HepG2 (cell line): Measurements from ENCODE around the gene CYP2W1. TPM values are rescaled to one million over a fixed set of nuclear protein-coding genes. Genes with fewer than 3 reads are reported as not detected.
A peak's percentile ranks its signal among the peaks of the same experiment; 100 is the strongest.

ENCODE experiments used
- ATAC-seq: fragments of 200-7000 bp; cut with Tn5 transposase; 3 replicates; pipeline ENCODE4 v1.9.1; 2020; ENCODE audit warnings: mild to moderate bottlenecking, moderate library complexity
- BruUV-seq: library from RNA; stranded (reverse); fragments of 400-500 nt; replicated peaks from 2 replicates; lab custom pipeline; 2021; lab: Mats Ljungman, UMichigan
- CTCF ChIA-PET: fragments of 300-600 bp; formaldehyde crosslinking; extraction: SDS; loops from one replicate; lab custom pipeline; 2021; ENCODE audit warnings: low total read pairs, inconsistent platforms, low intra/inter-chr PET ratio; lab: Yijun Ruan, JAX
- POLR2A ChIA-PET: fragments of 350-600 bp; sonication (Branson Sonifier 250); formaldehyde crosslinking; loops from one replicate; lab custom pipeline; 2020; ENCODE audit warnings: antibody characterized with exemption, inconsistent platforms; lab: Yijun Ruan, JAX
- DNase-seq: peaks from one replicate; pipeline ENCODE4 v3.0.0-alpha.2; 2015; ENCODE audit warnings: low spot score
- FAIRE-seq: peaks from 3 replicates; lab custom pipeline; 2011; peaks lifted over from hg19 to GRCh38; lab: Jason Lieb, UNC
- H2AFZ ChIP-seq: one replicate; pipeline ENCODE4 v1.6.1; 2011; ENCODE audit warnings: low read length, inconsistent platforms
- H3K27ac ChIP-seq: fragments of 300-600 bp; 3 replicates; pipeline ENCODE4 v1.8.0; 2011; ENCODE audit warnings: mixed run types, mild to moderate bottlenecking, mixed read lengths, low read length, inconsistent platforms; ENCODE audit not compliant: insufficient read depth; ENCODE audit errors: extremely low read length
- H3K27me3 ChIP-seq, 2 experiments: fragments of 200-600 bp in 1 of 2; 2 replicates in 1 of 2; 3 replicates in 1 of 2; pipeline versions ENCODE4 v1.6.0 to v1.8.0; 2011; ENCODE audit warnings: low read length in 2 of 2, mild to moderate bottlenecking in 2 of 2, moderate library complexity in 2 of 2, inconsistent platforms in 1 of 2; ENCODE audit not compliant: insufficient read depth in 2 of 2, control insufficient read depth in 1 of 2
- H3K36me3 ChIP-seq, 2 experiments: fragments of 200-600 bp in 1 of 2; replicated peaks in 1 of 2; 2 replicates in 1 of 2; 3 replicates in 1 of 2; pipeline versions ENCODE4 v1.5.1 to v1.8.0; 2011; ENCODE audit warnings: low read length in 2 of 2, inconsistent platforms in 1 of 2; ENCODE audit not compliant: insufficient read depth in 2 of 2, control insufficient read depth in 1 of 2
- H3K4me1 ChIP-seq: 2 replicates; pipeline ENCODE4 v1.5.1; 2012; ENCODE audit warnings: low read length, inconsistent platforms; ENCODE audit not compliant: insufficient read depth
- H3K4me2 ChIP-seq: 2 replicates; pipeline ENCODE4 v1.6.0; 2011; ENCODE audit warnings: low read depth, low read length, inconsistent platforms
- H3K4me3 ChIP-seq, 3 experiments: fragments of 200-600 bp in 1 of 3; sonication (generic), shearing (Covaris generic) in 1 of 3; replicated peaks in 1 of 3; 2 replicates each; pipeline ENCODE4 v1.5.1; 2011 to 2016; ENCODE audit warnings: low read length in 3 of 3, inconsistent platforms in 2 of 3, low read depth in 2 of 3, mild to moderate bottlenecking in 2 of 3, control low read depth in 1 of 3, mixed read lengths in 1 of 3; ENCODE audit not compliant: insufficient read depth in 1 of 3
- H3K79me2 ChIP-seq: one replicate; pipeline ENCODE4 v1.6.1; 2011; ENCODE audit warnings: low read length, inconsistent platforms; ENCODE audit not compliant: insufficient read depth
- H3K9ac ChIP-seq: 2 replicates; pipeline ENCODE4 v1.6.0; 2011; ENCODE audit warnings: mild to moderate bottlenecking, low read depth, low read length, inconsistent platforms; ENCODE audit not compliant: insufficient read depth
- H3K9me3 ChIP-seq: 2 replicates; pipeline ENCODE4 v1.5.1; 2012; ENCODE audit warnings: mild to moderate bottlenecking, low read length
- H4K20me1 ChIP-seq: 2 replicates; pipeline ENCODE4 v1.6.0; 2011; ENCODE audit warnings: inconsistent platforms, mild to moderate bottlenecking, low read length, moderate library complexity; ENCODE audit not compliant: insufficient read depth
- FOXA1 ChIP-seq, 2 experiments: fragments of 450-650 bp in 1 of 2; sonication (generic) in 1 of 2; formaldehyde crosslinking in 1 of 2; IDR thresholded peaks; 2 replicates each; pipeline versions ENCODE4 v1.4.0 to v1.6.1; 2016 to 2020; ENCODE audit warnings: missing genetic modification reagents in 1 of 2
- IKZF1 ChIP-seq: fragments of 450-650 bp; IDR thresholded peaks from 2 replicates; pipeline ENCODE4 v1.7.1; 2016
- MNT ChIP-seq: fragments of 450-650 bp; IDR thresholded peaks from 2 replicates; pipeline ENCODE4 v1.6.1; 2016
- NR2F2 ChIP-seq: IDR thresholded peaks from 2 replicates; pipeline ENCODE4 v1.6.1; 2012; ENCODE audit warnings: low read depth, inconsistent platforms, borderline replicate concordance
- NRL ChIP-seq: sonication (generic); formaldehyde crosslinking; IDR thresholded peaks from 2 replicates; pipeline ENCODE4 v1.5.0; 2020; ENCODE audit warnings: missing genetic modification reagents, mild to moderate bottlenecking, moderate library complexity, borderline replicate concordance
- ZNF644 ChIP-seq: IDR thresholded peaks from 2 replicates; pipeline ENCODE4 v1.6.1; 2016; ENCODE audit warnings: low read depth
- WGBS: methylation state at CpG from one replicate; pipeline ENCODE4 v1.1.6; 2017; ENCODE audit warnings: low lambda C conversion rate; 5-methylcytosine and 5-hydroxymethylcytosine counted together
- in situ Hi-C: cut with HindIII; loops from 2 replicates; pipeline ENCODE4 v1.10.0; 2017; ENCODE audit warnings: low pct_unique_long_range_greater_than_20kb; ENCODE audit not compliant: extremely low pct_ligation_motif_present
- intact Hi-C: fragments of 100-400 bp; cut with micrococcal nuclease; formaldehyde crosslinking; loops from one replicate; pipeline ENCODE4 v1.10.0; 2022; ENCODE audit not compliant: unreplicated experiment
- polyA plus RNA-seq, 8 experiments: library from polyadenylated mRNA; depleted of rRNA in 3 of 8; stranded (reverse) in 7 of 8; unstranded in 1 of 8; fragments of >200 nt; fragmentation: Illumina TruSeq in 4 of 8; extraction: Trizol in 4 of 8; gene quantifications; 2 replicates each; pipeline versions ENCODE4 v1.2.1 to v1.2.3, GENCODE V29; 2011 to 2016; ENCODE audit warnings: low read depth in 4 of 8, missing spikeins in 1 of 8, mixed read lengths in 1 of 8; ENCODE audit not compliant: insufficient read depth in 1 of 8
- total RNA-seq, 5 experiments: library from RNA; depleted of rRNA; stranded (reverse); fragments of >200 nt; fragmentation: Illumina TruSeq; extraction: Trizol; gene quantifications; 2 replicates each; pipeline ENCODE4 v1.2.3, GENCODE V29; 2016; ENCODE audit warnings: low read depth in 1 of 5
- TF ChIP-seq, protein P1 (sequence below): sonication (generic); formaldehyde crosslinking; IDR thresholded peaks from 2 replicates; pipeline ENCODE4 v1.5.0; 2020; ENCODE audit warnings: mild to moderate bottlenecking, low read depth, missing genetic modification reagents, borderline replicate concordance

Gene CYP2W1
- total and polyA plus RNA-seq, 2 of the 13 experiments (the other 11 are each of a cell fraction or from before 2014, with no cell fraction given): 19.5 to 31.7 TPM

GRCh38 chr7:1008733-1009363 is 25.9 kb downstream of the CYP2W1 start:
- no peaks in the 10 kb centered on the region for H3K27me3 ChIP-seq
- H3K4me3 ChIP-seq: no peak overlapping the region
- ATAC-seq: no peak
- TF ChIP-seq NR2F2 (no peak), ZNF644 (CRISPR knock-in tag) (no peak), MNT (peak; percentile 71), IKZF1 (no peak), NRL (CRISPR knock-in tag) (no peak), FOXA1 (IDR thresholded peaks at IDR 0.05) (no peak), FOXA1 (CRISPR knock-in tag; IDR thresholded peaks at IDR 0.05) (no peak)
- TF ChIP-seq, protein P1, sequence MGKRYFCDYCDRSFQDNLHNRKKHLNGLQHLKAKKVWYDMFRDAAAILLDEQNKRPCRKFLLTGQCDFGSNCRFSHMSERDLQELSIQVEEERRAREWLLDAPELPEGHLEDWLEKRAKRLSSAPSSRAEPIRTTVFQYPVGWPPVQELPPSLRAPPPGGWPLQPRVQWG (CRISPR knock-in tag): no peak
- H3K9ac ChIP-seq: no peak overlapping the region
- no peaks in the 10 kb centered on the region for H3K9me3 ChIP-seq
- H4K20me1 ChIP-seq: no peaks in the 10 kb centered on the region
- WGBS: 97% methylated on average over 37 of the region's 37 CpGs
- DNase-seq: no peak
- no TSS peak for BruUV-seq
- FAIRE-seq: no peak
- ChIA-PET POLR2A (no interaction called here), CTCF (no interaction called here)
- in situ Hi-C loops: no loop called here
- H3K4me1 ChIP-seq: no peaks in the 10 kb centered on the region
- no peak overlapping the region for H2AFZ ChIP-seq
- intact Hi-C loops: no loop called here
- no peak overlapping the region for H3K4me2 ChIP-seq
- H3K27ac ChIP-seq: no peak overlapping the region
- H3K36me3 ChIP-seq: peaks cover 3 to 7% of the 10 kb centered on the region in 2 experiments; a peak in 2 of 5 replicates
- H3K79me2 ChIP-seq: peaks cover 2% of the 10 kb centered on the region
